Right atrium auricular region (tissue), 2 donors: ENCODE measurements around the gene SP2. TPM values are rescaled to one million over a fixed set of nuclear protein-coding genes. Genes with fewer than 3 reads are reported as not detected.

Experiments used
- DNase-seq: peaks from one replicate; pipeline ENCODE4 v3.0.0-alpha.2; 2019; ENCODE audit warnings: low spot score
- H3K27ac ChIP-seq, 2 donors: fragments of 200-600 bp; sonication (generic); 1 replicate in 1 of 2; 2 replicates in 1 of 2; pipeline ENCODE4 v1.5.1; 2016 to 2019
- H3K27me3 ChIP-seq, 2 donors: fragments of 200-600 bp; sonication (generic); one replicate each; pipeline versions ENCODE4 v1.5.1 to v1.6.0; 2017 to 2019
- H3K36me3 ChIP-seq: fragments of 200-600 bp; sonication (generic); one replicate; pipeline ENCODE4 v1.5.1; 2016
- H3K4me1 ChIP-seq, 2 donors: fragments of 200-600 bp; sonication (generic); one replicate each; pipeline versions ENCODE4 v1.5.1 to v1.6.0; 2017 to 2019
- H3K4me3 ChIP-seq, 2 donors: fragments of 200-600 bp; sonication (generic); 1 replicate in 1 of 2; 2 replicates in 1 of 2; pipeline ENCODE4 v1.5.1; 2017 to 2019; ENCODE audit warnings: mild to moderate bottlenecking in 1 of 2, moderate library complexity in 1 of 2
- H3K9me3 ChIP-seq, 2 donors: fragments of 200-600 bp; sonication (generic); one replicate each; pipeline ENCODE4 v1.5.1; 2019
- CTCF ChIP-seq, 2 donors: fragments of 200-600 bp; sonication (generic); IDR thresholded peaks; one replicate each; pipeline ENCODE4 v1.5.1; 2019; ENCODE audit warnings: antibody characterized with exemption in 2 of 2
- total RNA-seq, 2 donors: library from RNA; depleted of rRNA; stranded (reverse); fragments of >200 nt; gene quantifications; one replicate each; pipeline ENCODE4 v1.1.0, GENCODE V29; 2016

The SP2 gene
- total RNA-seq, 2 donors from 2014 or later, result 11.7 to 12.8 TPM

GRCh38 chr17:47850692-47851573 lies 45.1 kb upstream of the SP2 start, which contains the start of gene SP6:
Gene SP6 (minus strand): TSS chr17:47851163. CDS start chr17:47848429, 2,734 bp downstream.
- TF ChIP-seq CTCF (IDR thresholded peaks at IDR 0.05), result peak in 1 of 2 donors; percentile 53
- peak within 1 kb of the TSS; percentile 19 to 45 for H3K4me3 ChIP-seq
- no peak for DNase-seq

GRCh38 chr17:47851764-47852112 lies 44.3 kb upstream of the SP2 start:
- H3K27me3 ChIP-seq, result peaks cover 34 to 35% of the 10 kb centered on the region in 2 donors
- H3K36me3 ChIP-seq, result no peaks in the 10 kb centered on the region
- DNase-seq, result no peak
- no peak overlapping the region for H3K27ac ChIP-seq
- no peaks in the 10 kb centered on the region for H3K9me3 ChIP-seq
- peaks cover 0 to 36% of the 10 kb centered on the region in 2 donors for H3K4me1 ChIP-seq
- H3K4me3 ChIP-seq, result no peak overlapping the region
- TF ChIP-seq CTCF (IDR thresholded peaks at IDR 0.05), result no peak

More at GRCh38 chr17:47850692-47851573, 45.1 kb upstream of the SP2 start, which contains the start of gene SP6:
- Histone ChIP-seq H3K36me3 (no peaks in the 10 kb centered on the region), H3K4me1 (peaks cover 0 to 35% of the 10 kb centered on the region in 2 donors), H3K27me3 (peaks cover 34 to 38% of the 10 kb centered on the region in 2 donors), H3K9me3 (no peaks in the 10 kb centered on the region), H3K27ac (no peak within 1 kb of the TSS)

- H3K9me3 ChIP-seq, result no peaks in the 10 kb centered on the region
- H3K27ac ChIP-seq, result no peak overlapping the region
- H3K36me3 ChIP-seq, result no peaks in the 10 kb centered on the region
- peaks cover 0 to 33% of the 10 kb centered on the region in 2 donors for H3K4me1 ChIP-seq
- no peak overlapping the region for H3K4me3 ChIP-seq
- peaks cover 29 to 34% of the 10 kb centered on the region in 2 donors for H3K27me3 ChIP-seq
- TF ChIP-seq CTCF (IDR thresholded peaks at IDR 0.05), result no peak
- DNase-seq, result no peak
These were observed 43.7 kb upstream of the SP2 start for GRCh38 chr17:47852113-47852949.

- no peak for TF ChIP-seq CTCF (IDR thresholded peaks at IDR 0.05)
- no peak overlapping the region for H3K4me3 ChIP-seq
- H3K4me1 ChIP-seq, result peaks cover 0 to 28% of the 10 kb centered on the region in 2 donors
- H3K27me3 ChIP-seq, result peaks cover 22 to 31% of the 10 kb centered on the region in 2 donors
- no peaks in the 10 kb centered on the region for H3K9me3 ChIP-seq
- H3K27ac ChIP-seq, result no peak overlapping the region
- H3K36me3 ChIP-seq, result no peaks in the 10 kb centered on the region
- DNase-seq, result no peak
These were observed 42.4 kb upstream of the SP2 start for GRCh38 chr17:47853616-47854015.

GRCh38 chr17:47855737-47856136 lies 40.3 kb upstream of the SP2 start:
- Histone ChIP-seq H3K9me3 (no peaks in the 10 kb centered on the region), H3K4me3 (no peak overlapping the region), H3K36me3 (no peaks in the 10 kb centered on the region), H3K27me3 (peaks cover 22 to 29% of the 10 kb centered on the region in 2 donors), H3K27ac (no peak overlapping the region), H3K4me1 (peaks cover 0 to 22% of the 10 kb centered on the region in 2 donors)
- no peak for DNase-seq
- TF ChIP-seq CTCF (IDR thresholded peaks at IDR 0.05), result no peak
